ENCODE data around the gene ACTR3C.

Gene ACTR3C

DNA sequence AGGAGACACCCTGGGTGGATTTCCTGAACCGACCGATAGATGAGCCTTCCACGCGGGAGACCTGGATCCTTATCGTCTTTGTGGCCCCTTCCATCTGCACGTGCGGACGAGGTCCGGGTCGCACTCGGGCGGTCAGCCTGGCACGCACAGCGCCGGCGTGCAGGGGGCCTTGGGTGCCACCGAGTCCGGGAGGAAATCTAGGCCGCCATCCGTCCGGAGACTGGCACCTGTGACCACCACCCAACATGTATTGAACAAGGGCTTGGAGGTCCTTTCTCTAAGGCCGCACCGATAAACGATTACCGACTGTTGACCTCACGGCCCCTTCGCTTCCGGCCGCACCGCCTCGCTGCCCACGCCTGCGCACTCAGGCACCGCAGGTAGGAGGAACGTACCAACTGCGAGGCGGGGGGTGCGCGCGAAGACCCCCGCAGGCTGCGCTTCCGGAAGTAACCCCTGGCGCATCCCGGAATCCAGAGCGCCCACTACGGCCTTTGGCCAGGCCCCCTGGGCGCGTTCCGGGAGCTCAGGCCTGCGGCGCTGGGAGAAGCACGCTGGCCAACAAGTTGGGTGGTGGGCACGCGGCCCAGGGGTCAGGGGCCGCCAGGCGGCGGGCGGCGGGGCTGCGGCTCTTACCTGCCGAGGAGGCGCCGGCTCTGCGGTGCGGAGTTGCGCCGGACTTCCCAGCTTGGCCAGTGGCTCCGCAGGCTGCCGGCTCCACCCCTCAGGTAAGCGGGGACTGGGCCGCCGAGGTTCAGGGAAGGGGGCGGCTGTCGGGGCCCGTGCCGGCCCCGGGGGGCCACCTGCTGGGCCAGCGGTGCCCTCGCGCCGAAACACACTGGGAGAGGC is at the start of gene ACTR3C, which contains the start of gene LRRC61:
Gene ACTR3C, minus strand, starts transcription at position 713 of the 849 bp plus-strand sequence. CDS start 28,249 bp downstream, outside the sequence.
Gene LRRC61, plus strand, starts transcription at position 523 of the 849 bp plus-strand sequence. CDS start 13,507 bp downstream, outside the sequence.
- H3K4me3 ChIP-seq (ENCODE audit: low read depth, low read length): peak within 1 kb of the TSS; percentile 23
- DNase-seq (ENCODE audit: low read depth): no peak

DNA sequence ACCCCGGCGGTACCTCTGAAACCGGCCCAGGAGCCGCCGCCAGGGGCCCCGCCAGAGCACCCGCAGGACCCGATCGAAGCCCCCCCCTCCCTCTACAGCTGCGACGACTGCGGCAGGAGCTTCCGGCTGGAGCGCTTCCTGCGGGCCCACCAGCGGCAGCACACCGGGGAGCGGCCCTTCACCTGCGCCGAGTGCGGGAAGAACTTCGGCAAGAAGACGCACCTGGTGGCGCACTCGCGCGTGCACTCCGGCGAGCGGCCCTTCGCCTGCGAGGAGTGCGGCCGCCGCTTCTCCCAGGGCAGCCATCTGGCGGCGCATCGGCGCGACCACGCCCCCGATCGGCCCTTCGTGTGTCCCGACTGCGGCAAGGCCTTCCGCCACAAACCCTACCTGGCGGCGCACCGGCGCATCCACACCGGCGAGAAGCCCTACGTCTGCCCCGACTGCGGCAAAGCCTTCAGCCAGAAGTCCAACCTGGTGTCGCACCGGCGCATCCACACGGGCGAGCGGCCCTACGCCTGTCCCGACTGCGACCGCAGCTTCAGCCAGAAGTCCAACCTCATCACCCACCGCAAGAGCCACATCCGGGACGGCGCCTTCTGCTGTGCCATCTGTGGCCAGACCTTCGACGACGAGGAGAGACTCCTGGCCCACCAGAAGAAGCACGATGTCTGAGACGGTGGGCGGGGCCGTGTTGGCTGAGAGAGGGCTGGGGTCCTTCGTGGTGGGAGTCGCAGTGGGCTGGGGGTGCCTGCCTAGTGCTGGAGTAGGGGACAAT is 49.1 kb upstream of the ACTR3C start:
- no peak overlapping the region for H3K4me3 ChIP-seq (ENCODE audit: low read depth, low read length)
- DNase-seq (ENCODE audit: low read depth): no peak

DNA sequence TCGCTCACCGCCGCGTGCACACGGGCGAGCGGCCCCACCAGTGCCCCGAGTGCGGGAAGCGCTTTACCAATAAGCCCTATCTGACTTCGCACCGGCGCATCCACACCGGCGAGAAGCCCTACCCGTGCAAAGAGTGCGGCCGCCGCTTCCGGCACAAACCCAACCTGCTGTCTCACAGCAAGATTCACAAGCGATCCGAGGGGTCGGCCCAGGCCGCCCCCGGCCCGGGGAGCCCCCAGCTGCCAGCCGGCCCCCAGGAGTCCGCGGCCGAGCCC is 48.6 kb upstream of the ACTR3C start:
- no peak overlapping the region for H3K4me3 ChIP-seq (ENCODE audit: low read depth, low read length)
- DNase-seq (ENCODE audit: low read depth): no peak

DNA sequence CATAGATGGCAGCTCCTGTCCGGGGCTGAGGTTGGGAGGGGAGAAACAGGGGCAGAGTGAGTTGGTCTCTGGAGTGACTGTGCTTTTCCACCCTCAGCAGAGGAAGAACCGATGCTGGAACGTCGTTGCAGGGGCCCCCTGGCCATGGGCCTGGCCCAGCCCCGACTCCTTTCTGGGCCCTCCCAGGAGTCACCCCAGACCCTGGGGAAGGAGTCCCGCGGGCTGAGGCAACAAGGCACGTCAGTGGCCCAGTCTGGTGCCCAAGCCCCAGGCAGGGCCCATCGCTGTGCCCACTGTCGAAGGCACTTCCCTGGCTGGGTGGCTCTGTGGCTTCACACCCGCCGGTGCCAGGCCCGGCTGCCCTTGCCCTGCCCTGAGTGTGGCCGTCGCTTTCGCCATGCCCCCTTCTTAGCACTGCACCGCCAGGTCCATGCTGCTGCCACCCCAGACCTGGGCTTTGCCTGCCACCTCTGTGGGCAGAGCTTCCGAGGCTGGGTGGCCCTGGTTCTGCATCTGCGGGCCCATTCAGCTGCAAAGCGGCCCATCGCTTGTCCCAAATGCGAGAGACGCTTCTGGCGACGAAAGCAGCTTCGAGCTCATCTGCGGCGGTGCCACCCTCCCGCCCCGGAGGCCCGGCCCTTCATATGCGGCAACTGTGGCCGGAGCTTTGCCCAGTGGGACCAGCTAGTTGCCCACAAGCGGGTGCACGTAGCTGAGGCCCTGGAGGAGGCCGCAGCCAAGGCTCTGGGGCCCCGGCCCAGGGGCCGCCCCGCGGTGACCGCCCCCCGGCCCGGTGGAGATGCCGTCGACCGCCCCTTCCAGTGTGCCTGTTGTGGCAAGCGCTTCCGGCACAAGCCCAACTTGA is 48.0 kb upstream of the ACTR3C start:
- no peak for DNase-seq (ENCODE audit: low read depth)
- H3K4me3 ChIP-seq (ENCODE audit: low read depth, low read length): no peak overlapping the region

DNA sequence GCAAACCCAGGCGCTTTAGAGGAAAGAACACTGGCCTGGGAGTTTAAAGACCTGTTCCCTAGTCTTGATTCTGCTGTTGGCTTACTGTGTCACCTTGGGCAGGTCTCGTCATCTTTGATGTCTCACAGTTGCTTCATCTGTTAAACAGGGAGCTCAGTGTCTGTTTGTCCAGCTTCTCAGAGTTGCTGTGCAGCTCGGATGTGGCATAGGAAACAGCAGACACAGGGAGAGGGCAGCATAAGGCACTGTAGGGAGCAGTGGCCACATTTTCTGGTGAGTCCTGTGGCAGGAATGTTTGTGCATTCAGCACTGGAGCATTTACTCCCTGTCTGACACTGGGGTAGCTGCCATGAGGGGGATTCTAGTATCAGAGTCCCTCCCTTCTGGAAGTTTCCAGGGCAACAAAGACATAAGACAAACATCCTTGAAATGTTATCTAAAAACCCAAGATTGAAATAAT is 47.3 kb upstream of the ACTR3C start:
- peak overlapping the region; percentile 78 for H3K4me3 ChIP-seq (ENCODE audit: low read depth, low read length)

DNA sequence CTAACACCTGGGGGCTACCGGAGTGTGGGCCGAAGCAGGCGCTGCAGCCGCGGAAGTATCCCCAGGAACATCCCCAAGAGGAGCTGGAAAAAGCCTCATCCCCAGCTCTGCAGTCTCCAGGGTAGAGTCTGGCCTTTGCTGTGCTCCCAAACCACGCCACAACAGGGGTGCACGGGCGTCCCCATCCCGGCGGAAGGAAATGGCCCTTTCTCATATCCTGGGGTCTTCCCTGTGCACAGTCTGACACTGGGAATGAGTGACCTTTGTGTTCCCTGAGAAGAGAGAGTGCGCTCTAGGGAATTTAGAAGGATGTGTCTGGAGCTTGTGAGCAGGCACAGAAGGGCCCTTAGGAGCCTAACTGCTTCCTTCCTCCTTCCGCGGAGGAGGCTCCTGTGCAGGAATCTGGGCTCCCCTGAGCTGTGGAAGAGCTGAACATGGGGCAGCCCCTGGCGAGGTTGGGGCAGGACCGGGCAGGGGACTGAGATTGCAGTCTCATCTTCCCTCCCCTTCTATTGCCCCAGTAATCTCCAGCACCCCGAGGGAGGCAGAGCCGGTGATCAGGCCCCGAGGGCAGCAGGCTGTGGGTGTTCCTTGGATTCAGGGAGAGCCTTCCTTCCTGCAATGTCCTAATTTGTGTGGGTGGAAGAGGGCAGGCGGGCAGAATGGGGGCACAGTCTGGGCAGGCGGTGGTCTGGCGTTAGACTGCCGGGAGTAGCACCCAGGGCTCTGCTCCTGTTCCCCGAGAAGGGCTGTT is 46.6 kb upstream of the ACTR3C start:
- H3K4me3 ChIP-seq (ENCODE audit: low read depth, low read length): peak overlapping the region; percentile 78
- no peak for DNase-seq (ENCODE audit: low read depth)

More for the DNA sequence above, 47.3 kb upstream of the ACTR3C start:
- no peak for DNase-seq (ENCODE audit: low read depth)

DNA sequence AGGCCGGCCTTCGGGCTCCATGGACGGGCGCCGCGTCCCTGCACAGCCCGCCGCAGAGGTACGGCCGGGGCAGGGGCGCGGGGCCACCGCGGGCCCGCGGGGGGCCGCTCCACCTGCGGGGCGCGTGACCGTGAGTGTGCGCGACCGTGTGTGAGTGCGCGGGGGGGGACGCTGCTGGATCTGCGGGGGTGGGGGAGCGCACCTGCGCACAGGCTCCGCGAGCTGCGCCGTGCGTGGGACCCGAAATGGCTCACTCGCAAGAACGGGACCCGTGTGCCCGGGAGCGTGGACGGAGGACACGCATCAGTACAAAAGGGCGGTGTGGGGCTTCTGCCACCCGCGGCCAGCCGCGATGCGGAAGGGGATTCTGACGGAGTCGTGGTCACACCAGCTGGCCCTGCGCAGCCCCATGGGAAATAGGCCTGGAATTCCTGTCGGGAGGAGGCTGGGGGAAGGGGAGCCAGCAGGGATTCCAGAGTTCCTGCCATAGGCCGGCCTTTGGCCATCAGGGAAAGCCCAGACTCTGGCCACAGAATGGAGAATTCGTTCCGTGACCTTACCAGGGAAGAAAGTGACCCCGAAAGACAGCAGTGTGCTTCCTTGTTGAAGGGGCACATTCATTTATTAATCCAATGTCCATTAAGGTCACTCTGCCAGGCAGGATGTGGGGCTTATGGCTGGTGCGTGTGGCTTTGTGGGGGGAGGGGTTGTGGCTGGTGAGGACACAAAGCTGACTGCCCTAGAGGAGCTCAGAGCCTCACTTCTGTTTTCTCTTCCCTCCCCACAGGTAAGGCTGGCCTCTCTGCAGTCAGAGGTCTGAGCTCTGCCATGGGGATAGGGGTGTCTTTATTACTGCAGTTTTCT is 45.8 kb upstream of the ACTR3C start:
- no peak for DNase-seq (ENCODE audit: low read depth)
- H3K4me3 ChIP-seq (ENCODE audit: low read depth, low read length): peak overlapping the region; percentile 78

DNA sequence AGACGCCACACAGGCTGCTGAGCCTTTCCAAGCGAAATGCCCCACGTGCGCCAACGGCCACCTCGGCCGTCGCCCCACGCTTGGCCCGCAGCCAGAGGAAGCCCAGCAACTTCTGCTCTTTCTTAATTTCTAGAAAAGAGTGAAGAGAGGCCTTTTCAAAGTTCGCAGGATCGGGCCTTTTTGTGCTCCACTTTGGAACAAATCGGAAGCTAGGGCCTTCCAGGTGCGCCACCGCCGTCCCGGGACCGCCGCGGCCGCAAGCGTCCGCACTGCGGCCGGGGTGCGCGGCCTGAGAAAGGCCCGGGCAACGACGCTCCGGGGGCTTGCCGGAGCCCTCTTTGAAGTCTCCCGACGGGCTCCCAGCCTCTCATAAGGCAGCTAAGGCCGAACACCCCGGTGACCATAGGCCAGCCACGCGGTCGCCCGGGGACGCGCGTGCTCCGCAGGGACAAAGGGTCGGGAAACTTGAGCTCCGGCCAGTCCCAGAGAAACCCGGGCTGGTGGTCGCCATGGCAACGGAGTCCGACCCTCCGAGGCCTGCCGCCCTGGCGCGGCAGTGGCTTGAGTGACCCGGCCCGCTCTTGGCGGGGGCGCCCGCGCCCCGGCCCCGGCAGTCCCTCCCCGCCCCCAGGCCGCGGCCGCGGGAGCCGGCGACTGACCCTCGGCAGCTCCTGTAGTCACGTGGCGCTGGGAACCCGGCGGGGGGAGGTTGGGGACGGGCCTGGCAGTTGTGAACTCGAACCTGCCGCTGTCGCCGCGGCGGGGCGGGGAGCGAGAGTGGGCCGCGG is 44.9 kb upstream of the ACTR3C start, which contains the start of gene REPIN1:
Gene REPIN1, plus strand, starts transcription at position 727 of the 788 bp plus-strand sequence. CDS start 890 bp downstream, outside the sequence.
- H3K4me3 ChIP-seq (ENCODE audit: low read depth, low read length): peak within 1 kb of the TSS; percentile 78
- DNase-seq (ENCODE audit: low read depth): peak; percentile 52

DNA sequence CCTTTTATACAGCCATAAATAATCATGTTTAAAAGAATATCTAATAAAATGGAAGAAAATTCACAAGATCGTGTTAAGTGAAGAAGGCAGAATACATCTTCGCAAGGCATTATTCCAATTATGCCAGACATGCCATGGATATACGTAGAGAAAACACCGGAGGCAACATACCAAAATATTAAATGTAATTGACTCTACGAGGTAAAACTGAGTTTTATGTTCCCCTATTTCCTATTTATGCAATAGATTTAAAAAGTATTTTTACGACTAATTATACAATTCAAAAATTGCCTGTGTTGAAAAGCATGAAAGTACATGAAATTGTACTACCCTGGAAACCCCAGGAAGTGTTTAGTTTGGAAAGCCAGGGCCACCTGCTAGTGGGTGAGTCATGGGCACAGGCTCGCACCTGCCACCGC is 44.3 kb upstream of the ACTR3C start:
- H3K4me3 ChIP-seq (ENCODE audit: low read depth, low read length): peak overlapping the region; percentile 78
- no peak for DNase-seq (ENCODE audit: low read depth)

DNA sequence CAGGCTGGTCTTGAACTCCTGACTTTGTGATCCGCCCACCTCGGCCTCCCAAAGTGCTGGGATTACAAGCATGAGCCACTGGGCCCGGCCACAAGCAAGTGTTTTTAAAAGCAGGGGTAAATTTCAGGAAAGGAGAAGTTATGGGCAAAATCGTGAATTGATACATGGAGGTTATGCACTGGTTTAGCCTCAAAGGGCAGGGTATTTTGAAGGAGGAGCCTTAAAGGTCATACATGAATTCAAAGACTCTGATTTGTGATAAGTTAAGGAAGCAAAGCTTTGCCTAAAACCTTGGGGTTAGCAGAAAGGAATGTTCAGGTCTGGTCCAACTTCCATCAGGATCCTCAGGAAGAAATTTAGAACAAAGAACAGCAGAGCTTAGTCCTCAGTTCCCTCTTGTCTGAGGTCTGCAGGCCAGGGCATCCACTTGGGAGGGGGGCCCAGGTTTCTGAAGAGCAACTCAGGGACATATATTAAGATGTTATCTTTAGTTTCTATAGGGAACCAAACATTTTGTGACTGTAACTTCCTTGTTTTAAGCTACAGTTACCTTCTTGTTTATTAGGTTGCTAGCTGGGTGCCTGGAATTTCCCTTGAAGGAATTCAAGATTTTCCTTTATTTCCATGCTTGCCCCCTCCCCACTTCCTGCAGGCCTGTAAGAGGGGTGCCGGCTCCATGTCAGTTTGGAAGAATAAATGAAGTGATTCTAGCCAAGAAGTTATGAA is 42.5 kb upstream of the ACTR3C start:
- DNase-seq (ENCODE audit: low read depth): no peak
- no peak overlapping the region for H3K4me3 ChIP-seq (ENCODE audit: low read depth, low read length)

DNA sequence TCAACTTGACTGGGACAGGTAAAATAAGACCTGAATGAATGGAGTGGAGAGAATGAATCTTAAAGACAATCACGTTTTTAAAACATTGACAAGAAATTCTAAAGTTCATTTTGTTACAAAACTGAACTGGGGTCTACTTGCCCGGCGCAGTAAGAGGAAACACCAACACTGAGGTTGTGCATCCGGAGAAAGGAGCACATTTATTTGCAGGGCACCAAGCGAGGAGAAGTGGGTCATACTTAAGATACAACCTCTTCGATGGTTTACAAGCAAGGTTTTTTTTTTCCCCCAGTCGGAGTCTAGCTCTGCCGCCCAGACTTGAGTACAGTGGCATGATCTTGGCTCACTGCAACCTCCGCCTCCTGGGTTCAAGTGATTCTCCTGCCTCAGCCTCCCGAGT is 41.8 kb upstream of the ACTR3C start:
- no peak for DNase-seq (ENCODE audit: low read depth)

DNA sequence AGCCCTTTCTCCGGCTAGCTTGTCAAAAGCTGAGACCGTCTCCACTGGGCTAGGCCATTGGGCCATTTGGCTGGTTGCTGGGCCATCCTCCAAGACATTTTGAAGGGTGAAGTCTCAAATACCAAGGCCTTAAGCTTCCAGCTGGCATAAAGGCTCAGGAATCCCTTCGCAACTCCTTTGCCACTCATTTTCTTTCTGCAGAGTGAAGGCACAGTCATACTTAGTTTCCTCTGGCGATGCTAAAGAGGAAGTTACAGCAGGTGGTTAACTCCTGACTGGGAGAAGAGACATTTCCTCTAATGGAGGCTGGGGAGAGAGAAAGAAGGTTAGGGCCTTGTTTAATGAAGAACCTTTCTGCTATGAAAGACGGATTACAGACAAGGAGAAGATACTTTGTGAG is 40.5 kb upstream of the ACTR3C start:
- DNase-seq (ENCODE audit: low read depth): no peak
- no peak overlapping the region for H3K4me3 ChIP-seq (ENCODE audit: low read depth, low read length)

More for the DNA sequence above, 41.8 kb upstream of the ACTR3C start:
- H3K4me3 ChIP-seq (ENCODE audit: low read depth, low read length): no peak overlapping the region

DNA sequence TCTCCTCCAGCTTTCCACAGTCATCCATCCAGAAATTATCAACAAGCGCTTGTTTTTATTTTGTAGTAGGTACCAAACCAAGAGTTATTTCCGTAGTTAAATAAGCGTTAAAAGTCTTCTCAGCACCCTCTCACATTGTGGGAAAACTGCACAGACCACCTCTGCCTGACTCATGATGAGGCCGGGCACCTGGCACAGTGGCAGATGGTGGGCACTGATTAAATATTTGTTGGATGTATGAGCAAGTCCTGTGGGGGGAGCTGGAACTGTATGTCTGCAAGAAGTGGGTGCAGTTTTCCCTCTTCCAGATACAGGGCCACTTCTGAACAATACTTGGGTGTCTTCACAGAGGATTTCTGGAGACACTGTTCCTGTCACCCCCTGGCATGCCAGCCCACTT is 40.0 kb upstream of the ACTR3C start:
- H3K4me3 ChIP-seq (ENCODE audit: low read depth, low read length): no peak overlapping the region

DNA sequence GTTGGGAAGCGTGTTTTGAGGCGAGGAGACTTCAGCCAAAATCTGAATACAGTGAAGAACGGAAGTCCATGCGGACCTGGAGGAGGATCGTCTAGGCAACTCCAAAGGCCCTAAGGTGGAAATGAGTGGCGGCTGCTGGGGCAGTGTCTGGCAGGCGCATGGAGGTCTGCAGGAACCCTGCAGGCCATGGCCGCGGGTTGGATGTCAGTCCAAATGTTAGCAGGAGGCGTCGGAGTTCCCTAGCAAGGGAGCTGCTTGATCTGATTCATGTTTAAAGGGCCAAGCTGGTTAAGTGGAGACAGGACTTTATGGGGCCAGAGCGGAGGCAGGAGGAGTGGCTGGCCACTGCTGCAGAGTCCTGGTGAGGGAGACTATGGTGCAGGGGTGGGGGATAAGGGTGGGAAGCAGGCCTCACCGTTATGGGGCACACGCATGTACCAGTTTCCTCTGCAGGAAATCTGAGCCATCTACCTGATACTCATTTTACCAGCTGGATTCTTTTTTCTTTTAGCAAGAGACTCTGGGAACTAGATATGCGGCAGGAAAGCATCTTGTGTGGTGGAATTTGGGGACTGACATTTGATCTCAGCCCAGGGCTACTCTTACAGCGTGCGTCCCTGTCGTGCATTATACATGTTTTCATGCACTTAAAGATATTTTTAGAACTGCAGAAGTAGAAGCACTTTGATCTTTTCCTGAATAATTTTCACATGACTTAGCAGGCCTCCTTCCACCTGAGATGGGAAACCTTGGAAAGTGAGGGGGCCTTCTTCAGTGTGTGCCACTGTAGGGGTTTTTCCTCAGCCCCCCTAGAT is 38.7 kb upstream of the ACTR3C start:
- no peak overlapping the region for H3K4me3 ChIP-seq (ENCODE audit: low read depth, low read length)
- DNase-seq (ENCODE audit: low read depth): no peak

More for the DNA sequence above, 40.0 kb upstream of the ACTR3C start:
- no peak for DNase-seq (ENCODE audit: low read depth)

DNA sequence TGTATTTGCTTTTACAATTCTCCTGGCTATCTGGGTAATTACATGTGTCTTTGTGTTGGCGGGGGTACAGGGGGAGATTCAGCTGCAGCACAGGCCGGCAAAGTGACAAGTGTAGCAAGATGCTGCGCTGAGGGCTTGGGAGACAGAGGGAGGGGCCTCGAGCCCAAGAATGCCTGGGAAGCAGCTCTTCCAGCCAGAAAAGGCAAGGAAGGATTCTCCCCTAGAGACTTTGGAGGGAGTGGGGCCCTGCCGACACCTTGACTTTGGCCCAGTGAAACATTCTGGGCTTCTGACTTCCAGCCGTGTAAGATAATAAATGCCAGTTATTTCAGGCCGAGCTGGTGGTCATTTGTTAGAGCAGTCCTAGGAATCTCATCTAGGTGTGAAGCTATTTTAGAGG is 38.1 kb upstream of the ACTR3C start:
- no peak for DNase-seq (ENCODE audit: low read depth)
- no peak overlapping the region for H3K4me3 ChIP-seq (ENCODE audit: low read depth, low read length)
